Measurements from ENCODE around the gene ATF7. TPM values are rescaled to one million over a fixed set of nuclear protein-coding genes. Genes with fewer than 3 reads are reported as not detected.

Gene ATF7
- total and polyA plus RNA-seq, 8 donors = 48.7 to 72.5 (median 63.4) TPM

GRCh38 chr12:53578783-53579182 lies 47.4 kb downstream of the ATF7 start:
- Histone ChIP-seq H3K36me3 (no peaks in the 10 kb centered on the region), H3K27me3 (no peaks in the 10 kb centered on the region), H3K9me3 (no peaks in the 10 kb centered on the region), H3K4me3 (no peak overlapping the region), H3K27ac (no peak overlapping the region), H3K4me1 (peaks cover 0 to 48% of the 10 kb centered on the region in 2 donors)
- ATAC-seq (no peak), DNase-seq (no peak)
- TF ChIP-seq, protein P1, sequence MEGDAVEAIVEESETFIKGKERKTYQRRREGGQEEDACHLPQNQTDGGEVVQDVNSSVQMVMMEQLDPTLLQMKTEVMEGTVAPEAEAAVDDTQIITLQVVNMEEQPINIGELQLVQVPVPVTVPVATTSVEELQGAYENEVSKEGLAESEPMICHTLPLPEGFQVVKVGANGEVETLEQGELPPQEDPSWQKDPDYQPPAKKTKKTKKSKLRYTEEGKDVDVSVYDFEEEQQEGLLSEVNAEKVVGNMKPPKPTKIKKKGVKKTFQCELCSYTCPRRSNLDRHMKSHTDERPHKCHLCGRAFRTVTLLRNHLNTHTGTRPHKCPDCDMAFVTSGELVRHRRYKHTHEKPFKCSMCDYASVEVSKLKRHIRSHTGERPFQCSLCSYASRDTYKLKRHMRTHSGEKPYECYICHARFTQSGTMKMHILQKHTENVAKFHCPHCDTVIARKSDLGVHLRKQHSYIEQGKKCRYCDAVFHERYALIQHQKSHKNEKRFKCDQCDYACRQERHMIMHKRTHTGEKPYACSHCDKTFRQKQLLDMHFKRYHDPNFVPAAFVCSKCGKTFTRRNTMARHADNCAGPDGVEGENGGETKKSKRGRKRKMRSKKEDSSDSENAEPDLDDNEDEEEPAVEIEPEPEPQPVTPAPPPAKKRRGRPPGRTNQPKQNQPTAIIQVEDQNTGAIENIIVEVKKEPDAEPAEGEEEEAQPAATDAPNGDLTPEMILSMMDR (IDR thresholded peaks at IDR 0.05) = no peak
- intact Hi-C loops (cut with DNase I) = no loop called here

DNA sequence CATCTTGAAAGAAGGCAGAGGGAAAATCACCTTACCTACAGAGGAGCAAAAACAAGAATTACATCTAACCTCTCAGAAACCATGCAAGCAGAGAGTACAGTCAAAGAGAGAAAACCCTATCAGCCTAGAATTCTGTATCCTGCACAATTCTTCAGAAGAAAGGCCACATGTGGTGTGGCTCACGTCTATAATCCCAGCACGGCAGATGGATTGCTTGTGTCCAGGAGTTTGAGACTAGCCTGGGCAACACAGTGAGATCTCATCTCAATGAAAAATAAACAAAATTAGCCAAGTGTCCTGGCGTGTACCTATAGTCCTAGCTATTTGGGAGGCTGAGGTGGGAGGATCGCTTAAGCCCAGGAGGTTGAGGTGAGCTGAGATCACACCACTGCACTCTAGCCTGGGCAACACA lies 48.2 kb downstream of the ATF7 start:
- Histone ChIP-seq H3K9me3 (no peaks in the 10 kb centered on the region), H3K4me3 (no peak overlapping the region), H3K27me3 (no peaks in the 10 kb centered on the region), H3K27ac (no peak overlapping the region), H3K36me3 (no peaks in the 10 kb centered on the region), H3K4me1 (peaks cover 0 to 48% of the 10 kb centered on the region in 2 donors)
- intact Hi-C loops (cut with DNase I) = no loop called here
- TF ChIP-seq, protein P1 (IDR thresholded peaks at IDR 0.05) = no peak
- ATAC-seq (no peak), DNase-seq (no peak)

DNA sequence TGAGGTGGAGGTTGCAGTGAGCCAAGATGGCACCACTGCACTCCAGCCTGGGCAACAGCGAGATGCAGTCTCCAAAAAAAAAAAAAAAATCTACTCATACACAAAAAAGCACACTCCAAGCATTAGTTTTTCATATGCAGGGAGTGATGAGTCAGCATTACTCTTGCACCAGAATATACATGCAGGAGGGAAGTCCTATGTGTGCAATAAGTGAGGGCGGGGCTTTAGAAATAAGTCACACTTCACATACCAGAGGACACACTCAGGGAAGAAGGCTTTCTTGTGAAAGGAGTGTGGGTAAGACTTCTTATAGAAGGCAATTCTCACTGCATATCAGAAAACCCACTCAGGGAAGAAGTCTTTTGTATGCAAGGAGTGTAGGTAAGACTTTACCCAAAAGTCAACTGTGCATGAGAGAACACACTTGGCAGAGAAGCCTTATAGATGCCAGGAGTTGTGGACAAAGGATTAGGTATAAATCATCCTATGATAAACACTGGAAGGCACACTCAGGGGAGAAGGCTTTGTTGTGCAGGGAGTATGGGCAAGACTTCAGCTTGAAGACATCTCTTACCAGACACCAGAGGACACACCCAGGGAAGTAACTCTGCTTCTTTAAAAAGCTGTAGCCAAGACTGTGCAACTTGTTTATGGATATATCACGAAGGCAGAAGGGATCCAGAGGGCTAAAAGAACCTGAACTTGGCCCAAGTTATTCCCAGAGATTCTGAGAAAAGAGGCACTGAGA lies 50.5 kb downstream of the ATF7 start:
- TF ChIP-seq, protein P1 (IDR thresholded peaks at IDR 0.05) = no peak
- Histone ChIP-seq H3K4me3 (no peak overlapping the region), H3K9me3 (no peaks in the 10 kb centered on the region), H3K4me1 (peaks cover 0 to 48% of the 10 kb centered on the region in 2 donors), H3K36me3 (peaks cover 0 to 5% of the 10 kb centered on the region in 2 donors), H3K27ac (peak overlapping the region; percentile 42 to 81), H3K27me3 (no peaks in the 10 kb centered on the region)
- ATAC-seq = peak; percentile 74
- intact Hi-C loops (cut with DNase I) = no loop called here
- DNase-seq = no peak

GRCh38 chr12:53572134-53572758 lies 53.9 kb downstream of the ATF7 start:
- Histone ChIP-seq H3K27me3 (no peaks in the 10 kb centered on the region), H3K4me1 (peaks cover 4 to 46% of the 10 kb centered on the region in 2 donors), H3K36me3 (peaks cover 0 to 5% of the 10 kb centered on the region in 2 donors), H3K27ac (no peak overlapping the region), H3K4me3 (no peak overlapping the region), H3K9me3 (no peaks in the 10 kb centered on the region)
- intact Hi-C loops (cut with DNase I) = no loop called here
- ATAC-seq (no peak), DNase-seq (no peak)
- TF ChIP-seq, protein P1 (IDR thresholded peaks at IDR 0.05) = no peak

GRCh38 chr12:53571295-53571694 lies 54.9 kb downstream of the ATF7 start:
- Histone ChIP-seq H3K9me3 (no peaks in the 10 kb centered on the region), H3K27ac (no peak overlapping the region), H3K4me1 (peaks cover 4 to 36% of the 10 kb centered on the region in 2 donors), H3K4me3 (no peak overlapping the region), H3K36me3 (peaks cover 0 to 5% of the 10 kb centered on the region in 2 donors), H3K27me3 (no peaks in the 10 kb centered on the region)
- ATAC-seq = no peak
- no peak for DNase-seq
- TF ChIP-seq, protein P1 (IDR thresholded peaks at IDR 0.05) = no peak
- intact Hi-C loops (cut with DNase I) = no loop called here

All from left lung (tissue), 10 donors.